HG03442 (cell line): ENCODE data around the gene XRCC4.

Experiments used
- ATAC-seq: cut with Tn5 transposase; IDR thresholded peaks from one replicate; pipeline ENCODE4 v1.9.1; 2021; ENCODE audit warnings: mild to moderate bottlenecking, moderate library complexity; ENCODE audit not compliant: unreplicated experiment

XRCC4 gene

DNA sequence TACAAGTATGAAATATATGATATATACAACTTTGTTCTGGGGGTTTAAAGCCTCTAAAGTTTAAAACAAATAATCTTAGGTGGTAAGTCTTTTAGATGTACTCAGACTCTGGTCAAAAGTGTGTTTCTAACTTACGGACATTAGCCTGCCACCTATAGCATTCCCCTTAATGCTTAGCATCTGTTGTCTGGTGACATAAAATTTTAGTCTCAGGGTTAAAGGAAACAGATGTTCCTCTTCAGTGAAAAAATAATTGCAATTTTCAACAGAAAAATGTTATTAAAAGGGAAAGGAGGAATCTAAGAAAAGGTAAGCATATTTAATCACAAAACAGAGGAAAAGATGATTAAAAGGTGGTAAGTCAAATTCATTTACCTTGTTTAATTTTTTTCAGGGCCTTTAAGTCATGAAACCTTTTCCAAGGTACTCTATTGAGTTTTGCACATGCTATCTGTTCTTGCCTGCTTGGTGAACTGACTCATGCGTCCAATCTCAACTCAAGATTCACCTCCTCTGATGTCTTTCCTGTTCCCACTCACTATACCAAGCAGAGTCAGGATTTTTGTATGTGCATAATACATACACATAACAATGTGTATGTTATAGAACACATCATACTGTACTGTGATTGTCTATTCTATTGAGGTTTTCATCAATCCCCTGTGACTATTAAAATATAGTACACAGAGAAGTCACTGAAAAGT lies 8.1 kb upstream of the XRCC4 start:
- ATAC-seq = no peak

- no peak for ATAC-seq
Measured at GRCh38 chr5:83071286-83072051, 5.9 kb upstream of the XRCC4 start.

DNA sequence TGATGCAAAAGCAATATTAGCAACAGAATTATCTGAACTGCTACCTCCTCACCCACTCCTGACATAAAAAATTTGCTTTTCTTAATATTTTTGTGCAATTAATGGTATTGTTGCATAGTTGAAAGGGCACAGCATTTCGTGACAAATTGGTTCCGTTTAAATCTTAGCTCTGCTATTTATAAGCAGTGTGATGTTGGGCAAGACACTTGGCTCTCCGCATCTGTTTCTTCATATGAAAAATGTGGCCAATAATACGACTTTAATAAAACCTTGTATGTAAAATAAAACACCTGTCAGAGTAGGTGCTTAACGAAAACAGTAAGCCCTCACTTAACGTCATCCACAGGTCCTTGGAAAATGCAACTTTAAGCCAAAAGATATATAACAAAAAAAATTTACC lies 4.4 kb upstream of the XRCC4 start:
- ATAC-seq = no peak

DNA sequence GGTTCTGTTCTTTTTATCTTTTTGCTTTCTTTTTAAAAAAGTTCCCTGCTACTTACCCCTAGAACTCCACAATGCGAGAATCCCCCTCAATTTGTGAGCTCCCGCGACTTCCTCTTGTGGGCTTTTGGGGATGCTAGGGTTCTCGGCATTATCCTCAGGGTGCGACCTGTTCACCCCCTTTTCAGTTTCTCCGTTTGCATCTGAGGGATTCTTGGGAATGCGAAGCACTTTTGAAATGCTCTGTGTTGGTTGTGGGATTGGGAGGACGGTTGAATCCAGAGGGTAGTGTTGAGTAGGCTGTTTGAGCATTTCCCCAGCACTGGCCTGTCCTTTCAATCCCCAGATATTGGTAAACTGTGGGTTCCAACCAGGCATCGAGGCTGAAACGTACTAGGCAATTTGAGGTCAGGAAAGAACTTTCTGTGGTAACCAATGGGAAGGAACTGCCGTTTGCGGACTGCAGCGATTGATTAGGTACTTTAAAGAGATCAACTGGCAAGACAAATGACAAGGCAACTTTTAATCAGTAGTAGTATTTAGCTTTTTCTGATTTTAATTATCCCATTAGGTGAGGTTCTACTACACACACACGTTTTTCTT lies 415 bp downstream of the XRCC4 start:
- peak; percentile 0 for ATAC-seq

DNA sequence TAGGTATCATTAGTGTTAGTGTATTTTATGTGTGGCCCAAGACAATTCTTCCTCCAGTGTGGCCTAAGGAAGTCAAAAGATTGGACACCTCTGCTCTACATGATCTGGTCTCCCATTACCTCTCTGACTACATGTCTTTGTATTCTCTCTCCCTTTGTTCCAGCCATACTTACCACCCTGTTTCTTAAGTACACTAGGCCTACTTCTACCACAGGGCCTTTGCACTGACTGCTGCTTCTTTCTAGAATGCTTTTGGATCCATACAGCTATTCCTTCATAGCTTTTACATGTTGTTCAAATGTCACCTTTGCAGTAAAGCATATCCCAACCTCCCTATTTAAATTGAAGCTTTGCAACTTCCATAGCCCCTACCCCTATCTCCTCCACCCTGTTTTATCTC lies 5.4 kb downstream of the XRCC4 start:
- ATAC-seq = no peak

GRCh38 chr5:83084336-83084735 lies 7.0 kb downstream of the XRCC4 start:
- ATAC-seq = no peak

DNA sequence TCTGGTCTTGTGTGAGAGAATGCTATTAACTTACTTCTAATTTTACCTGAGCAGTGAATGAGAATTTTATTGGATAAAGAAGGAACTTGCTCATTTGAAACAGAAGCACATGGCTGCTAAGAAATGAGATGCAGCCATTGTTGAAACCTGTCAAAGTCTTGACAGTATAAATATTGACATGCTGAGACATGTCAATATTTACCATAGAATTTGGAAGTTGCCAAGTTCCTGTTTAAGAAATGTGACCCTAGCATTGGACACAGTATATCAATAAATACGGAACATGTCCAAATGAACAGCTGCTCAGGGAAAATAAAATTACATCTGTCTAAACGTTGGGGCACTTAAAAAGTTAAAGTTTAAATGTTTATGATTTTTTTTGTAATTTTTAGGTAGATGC lies 7.8 kb downstream of the XRCC4 start:
- ATAC-seq = no peak

DNA sequence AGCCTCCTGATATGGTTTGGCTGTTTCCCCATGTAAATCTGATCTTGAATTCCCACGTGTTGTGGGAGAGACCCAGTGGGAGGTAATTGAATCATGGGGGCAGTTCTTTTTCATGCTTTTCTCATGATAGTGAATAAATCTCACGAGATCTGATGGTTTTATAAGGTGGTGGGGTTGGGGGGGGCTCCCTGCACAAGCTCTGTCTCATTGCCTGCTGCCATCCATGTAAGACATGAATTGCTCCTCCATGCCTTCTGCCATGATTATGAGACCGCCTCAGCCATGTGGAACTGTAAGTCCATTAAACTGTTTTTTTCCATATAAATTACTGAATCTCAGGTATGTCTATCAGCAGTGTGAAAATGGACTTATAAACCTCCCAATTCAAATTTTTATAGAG lies 12.8 kb downstream of the XRCC4 start:
- no peak for ATAC-seq

- ATAC-seq = no peak
Measured at GRCh38 chr5:83092619-83093018, 15.3 kb downstream of the XRCC4 start.

DNA sequence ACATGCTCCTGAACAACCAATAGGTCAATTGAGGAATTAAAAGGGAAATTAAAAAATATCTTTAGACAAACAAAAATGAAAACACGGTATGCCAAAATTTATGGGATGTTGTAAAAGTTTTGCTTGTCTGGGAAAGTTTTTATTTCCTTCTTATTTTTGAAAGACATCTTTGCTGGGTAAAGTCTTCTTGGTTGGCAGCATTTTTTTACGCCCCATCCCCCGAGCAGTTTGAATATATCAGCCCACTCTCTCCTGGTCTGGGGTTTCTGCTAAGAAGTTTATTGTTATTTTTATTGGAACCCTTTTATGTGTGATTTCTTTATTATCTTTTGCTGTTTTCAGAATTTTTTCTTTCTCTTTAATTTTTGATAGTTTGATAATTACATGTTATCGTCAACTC lies 16.3 kb downstream of the XRCC4 start:
- no peak for ATAC-seq

DNA sequence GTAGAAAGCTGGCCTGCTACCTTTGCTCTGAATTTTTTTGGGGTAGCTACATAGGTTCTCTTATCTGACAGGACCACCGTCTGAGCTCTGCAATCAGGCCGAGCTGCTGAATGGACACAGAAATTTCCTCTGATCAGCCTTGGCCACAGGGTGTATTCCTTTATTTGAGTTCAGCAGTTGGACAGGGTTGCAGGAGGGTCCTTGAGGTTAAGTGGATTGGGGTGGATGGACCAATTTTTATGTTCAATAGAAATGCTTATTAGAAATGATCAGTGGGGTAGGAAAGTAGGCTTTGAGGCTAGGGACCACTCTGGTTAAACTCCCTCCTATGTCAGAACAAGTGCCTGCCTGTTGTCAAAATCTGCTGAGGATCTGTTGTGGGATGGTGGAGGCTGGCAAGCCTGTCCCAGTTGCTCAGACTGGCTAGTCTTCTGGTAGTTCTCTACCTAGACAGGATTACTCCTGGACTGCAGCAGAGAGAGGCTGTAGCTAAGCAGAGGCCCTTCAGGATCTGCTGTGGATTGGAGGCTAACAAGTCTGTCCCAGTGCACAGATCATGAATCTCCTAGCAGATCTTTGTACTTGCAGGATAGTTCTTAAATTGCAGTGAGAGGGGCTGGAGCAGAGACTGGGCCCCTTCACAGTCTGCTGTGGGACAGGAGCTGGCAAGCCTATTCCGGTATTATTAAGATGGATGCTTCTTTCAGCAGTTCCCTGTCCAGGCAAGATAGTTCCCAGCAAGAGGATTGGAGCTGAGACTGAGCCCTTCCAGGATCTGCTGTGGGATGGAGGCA lies 18.0 kb downstream of the XRCC4 start:
- no peak for ATAC-seq

GRCh38 chr5:83095957-83096539 lies 18.7 kb downstream of the XRCC4 start:
- no peak for ATAC-seq

DNA sequence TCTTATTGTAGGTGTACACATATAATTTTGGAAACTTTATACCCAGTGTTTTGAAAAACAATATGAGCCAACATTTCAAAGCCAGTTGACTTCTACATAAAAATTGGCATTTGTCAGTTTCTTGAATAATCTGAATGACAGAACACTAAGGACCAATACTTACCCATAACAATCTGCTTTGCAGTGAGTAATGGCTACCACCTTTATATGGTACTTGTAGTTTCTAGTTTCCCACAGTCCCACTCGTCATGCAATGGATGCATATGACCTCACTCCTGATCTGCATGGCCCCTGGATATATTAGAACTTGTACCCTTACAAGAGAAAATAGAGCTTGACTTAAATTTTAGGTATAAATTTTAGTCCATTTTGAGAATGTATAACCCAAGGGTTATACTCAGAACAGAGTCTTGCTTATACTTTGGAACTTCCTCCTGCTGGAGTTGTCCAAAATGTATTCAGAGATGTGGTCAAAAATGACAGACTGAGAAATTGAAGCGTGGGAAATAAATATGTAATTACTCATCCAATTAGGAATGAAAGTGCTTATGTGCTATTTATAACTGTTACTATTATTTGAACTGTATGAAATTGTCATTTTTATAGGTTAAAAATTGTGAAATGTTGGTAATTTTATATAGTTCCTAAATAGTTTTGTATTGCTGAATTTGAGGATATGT lies 19.5 kb downstream of the XRCC4 start:
- ATAC-seq = no peak

DNA sequence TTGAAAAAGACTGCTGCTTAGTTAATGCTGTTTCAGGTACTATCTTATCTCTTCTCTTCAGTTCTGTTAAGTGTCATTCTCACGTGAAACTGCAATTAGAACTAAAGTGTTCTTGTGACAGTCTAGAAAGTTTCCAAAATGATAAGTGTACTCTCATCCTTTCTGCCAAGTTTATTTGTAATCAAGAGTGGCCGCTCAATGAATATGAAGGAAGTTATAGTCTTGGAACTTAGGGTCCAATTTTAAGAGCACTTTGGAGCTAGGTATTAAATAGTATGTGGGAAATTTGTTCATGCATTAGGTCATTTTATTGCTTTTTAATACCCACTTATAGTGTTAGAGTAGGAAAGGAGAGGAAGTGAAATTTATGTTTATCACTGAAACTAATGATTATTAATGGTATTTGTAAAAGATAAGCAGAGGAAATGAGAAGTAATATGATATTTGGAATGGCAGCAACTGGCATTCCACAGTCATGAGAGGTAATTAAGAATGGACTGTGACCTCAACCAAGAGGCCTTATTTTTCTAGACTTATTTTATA lies 20.4 kb downstream of the XRCC4 start:
- ATAC-seq = no peak

DNA sequence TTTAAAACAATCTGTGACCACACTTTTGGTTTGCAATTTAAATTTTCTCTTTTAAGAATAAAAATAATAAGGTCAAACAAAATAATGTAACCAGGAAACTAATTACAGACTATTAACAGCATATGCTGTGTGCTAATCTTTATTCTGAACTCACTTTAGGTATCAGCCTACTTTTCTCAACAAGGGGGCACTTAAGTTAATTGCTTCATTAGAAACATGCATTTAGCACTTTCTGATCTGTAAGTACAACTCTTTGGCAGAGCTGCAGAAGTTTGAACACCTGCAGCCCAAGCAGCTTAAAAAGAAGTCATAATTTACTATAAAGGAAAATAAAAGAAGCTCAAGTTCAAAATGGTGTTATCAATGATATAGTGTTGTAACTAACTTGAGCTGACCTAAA lies 21.7 kb downstream of the XRCC4 start:
- ATAC-seq = no peak

DNA sequence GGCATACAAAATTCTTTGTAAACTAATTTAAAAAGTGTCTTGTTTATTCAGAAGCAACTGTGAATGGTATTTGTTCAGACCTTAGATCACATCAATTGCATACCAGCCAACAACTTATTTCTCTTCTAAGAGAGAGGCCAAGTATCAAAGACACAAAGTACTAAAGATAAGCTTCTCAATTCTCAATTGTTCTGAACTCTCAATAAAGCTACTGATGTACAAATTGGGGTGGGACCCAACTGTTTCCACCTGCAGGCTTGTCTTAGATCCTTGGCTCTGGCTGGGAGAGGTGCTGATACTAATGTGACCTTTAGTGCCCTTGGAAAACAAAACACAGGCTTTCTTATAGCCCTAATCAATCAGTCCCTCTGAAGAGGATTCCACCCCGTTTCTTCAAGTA lies 22.1 kb downstream of the XRCC4 start:
- ATAC-seq = no peak

DNA sequence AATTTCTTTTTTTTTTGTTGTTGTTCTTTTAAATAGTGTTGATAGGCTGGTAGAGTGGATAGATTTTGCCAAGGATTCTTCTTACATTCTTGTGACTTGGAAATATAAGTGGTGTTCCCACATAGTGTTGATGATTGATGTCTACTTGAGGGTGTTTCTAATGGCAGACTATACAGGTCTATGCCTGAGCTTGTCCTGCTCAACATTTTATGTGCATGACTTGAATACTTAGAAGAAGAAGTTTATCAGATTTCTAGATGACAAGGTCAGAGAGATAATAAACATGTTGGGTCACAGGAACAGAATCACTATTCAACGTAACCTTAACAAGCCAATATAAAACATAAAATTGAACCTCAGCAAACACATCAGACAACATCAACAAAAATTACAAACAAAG lies 24.2 kb downstream of the XRCC4 start:
- no peak for ATAC-seq

DNA sequence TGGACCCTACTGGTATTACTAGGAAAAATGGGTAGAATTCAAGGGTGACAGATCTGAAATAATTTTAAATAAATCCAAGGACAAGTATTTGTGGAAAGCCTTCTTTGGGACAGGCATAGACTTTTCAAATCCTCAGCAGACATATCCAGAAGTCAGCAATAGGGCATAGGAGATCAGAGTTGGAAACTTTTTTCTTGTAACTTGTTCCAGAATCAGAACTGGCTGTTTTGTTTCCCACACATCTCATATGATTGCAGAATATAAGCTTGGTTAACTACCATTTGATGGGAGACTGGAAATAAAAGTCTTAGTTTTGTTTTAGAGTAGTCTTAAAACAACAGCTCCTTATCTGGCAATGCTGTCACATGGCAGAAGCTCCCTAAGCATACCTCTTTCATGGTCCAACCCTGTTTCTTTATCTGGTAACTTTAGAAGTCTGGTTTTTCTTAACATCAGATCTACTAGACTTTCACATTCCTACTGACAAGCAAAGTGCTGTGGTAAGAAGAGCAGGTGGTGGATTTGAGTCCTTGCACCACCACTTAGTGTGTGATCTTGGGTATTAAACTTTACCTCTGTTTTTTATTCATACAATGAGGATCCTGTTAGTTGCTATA lies 25.1 kb downstream of the XRCC4 start:
- no peak for ATAC-seq

- no peak for ATAC-seq
Measured at GRCh38 chr5:83104021-83104420, 26.7 kb downstream of the XRCC4 start.
